ENCODE data around the gene PREB.
"Not testable (repeated sequence)": the region's sequence is repeated elsewhere in the genome, so short reads cannot be mapped to it uniquely, and the experiment has no call there.

The PREB gene, protein sequence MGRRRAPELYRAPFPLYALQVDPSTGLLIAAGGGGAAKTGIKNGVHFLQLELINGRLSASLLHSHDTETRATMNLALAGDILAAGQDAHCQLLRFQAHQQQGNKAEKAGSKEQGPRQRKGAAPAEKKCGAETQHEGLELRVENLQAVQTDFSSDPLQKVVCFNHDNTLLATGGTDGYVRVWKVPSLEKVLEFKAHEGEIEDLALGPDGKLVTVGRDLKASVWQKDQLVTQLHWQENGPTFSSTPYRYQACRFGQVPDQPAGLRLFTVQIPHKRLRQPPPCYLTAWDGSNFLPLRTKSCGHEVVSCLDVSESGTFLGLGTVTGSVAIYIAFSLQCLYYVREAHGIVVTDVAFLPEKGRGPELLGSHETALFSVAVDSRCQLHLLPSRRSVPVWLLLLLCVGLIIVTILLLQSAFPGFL

DNA sequence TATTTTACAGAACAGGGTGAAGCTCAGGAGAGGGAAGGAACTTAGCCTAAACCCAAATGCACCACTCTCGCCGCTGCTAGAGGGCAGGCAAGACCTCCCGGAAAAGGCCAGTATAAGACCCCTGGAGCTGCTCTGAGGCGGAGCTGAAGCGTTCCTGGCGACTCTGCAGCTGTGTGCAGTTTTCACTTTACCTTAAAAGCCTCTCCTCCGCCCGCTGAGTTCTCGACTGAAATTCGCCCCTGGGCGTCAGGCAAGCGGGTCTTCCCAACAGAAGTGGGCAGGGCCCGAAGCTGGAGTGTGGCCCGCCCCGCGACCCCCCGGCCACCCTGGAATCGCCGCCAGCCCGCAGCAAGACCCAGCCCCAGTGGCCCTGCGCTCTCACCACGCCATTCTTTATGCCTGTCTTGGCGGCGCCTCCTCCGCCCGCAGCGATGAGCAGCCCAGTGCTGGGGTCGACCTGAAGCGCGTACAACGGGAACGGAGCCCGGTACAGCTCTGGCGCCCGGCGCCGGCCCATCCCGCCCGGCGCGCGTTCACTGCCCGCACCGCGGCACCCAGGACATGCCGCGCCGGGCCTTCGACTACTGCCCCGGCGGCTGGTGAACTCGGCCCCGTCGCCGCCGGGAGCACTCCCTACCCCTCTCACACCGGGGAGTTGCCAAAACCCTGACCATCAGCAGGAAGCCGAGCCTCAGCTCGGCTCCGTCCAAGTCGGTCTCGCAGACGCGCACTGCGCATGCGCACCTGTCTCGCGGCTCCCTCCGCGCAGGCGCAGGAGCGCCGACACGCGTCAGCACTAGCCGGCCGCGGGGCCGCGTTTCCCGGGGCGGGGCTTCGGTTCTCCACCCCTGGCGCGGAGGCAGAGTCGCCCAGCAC lies at the start of gene PREB:
PREB (minus strand) TSS at position 732 of the 876 bp plus-strand sequence; CDS start at position 517, 215 bp downstream.
- peak; percentile 84 to 97 for DNase-seq

DNA sequence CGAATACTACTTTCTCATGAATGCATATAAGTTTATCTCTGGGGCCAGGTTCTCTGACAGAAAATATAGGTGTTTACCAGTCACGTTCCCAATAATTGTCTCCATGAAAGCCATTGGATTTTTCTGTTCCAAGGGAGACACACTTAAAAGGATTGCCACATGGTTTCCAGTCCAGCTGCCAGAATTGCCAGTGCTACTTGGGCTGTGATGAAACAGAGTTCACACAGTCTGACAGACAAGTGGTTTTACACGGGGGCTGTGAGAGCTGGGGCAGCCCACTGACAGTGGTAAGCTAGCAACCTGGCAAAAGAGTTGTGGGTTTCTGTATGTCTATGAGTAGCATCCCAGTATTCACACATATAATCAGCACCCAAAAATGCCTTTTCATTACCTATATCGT lies 49.7 kb upstream of the PREB start:
- no peak for DNase-seq

DNA sequence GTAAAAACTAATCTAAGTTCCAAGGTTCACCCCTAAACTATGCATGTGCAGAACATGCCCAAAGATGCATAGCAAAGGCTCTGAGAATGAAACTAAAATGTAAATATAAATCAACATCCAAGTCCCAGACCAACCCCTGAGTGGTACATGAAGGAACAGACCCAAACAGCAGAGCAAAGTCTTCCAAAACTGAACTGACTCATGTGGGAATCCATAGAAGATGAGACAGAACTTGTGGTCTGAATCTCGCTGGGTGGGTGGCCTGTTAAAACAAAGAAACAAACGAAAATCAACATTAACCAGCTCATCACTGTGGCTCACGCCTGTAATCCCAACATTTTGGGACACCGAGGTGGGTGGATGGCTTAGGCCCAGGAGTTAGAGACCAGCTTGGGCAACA lies 47.9 kb upstream of the PREB start:
- DNase-seq, result no peak

DNA sequence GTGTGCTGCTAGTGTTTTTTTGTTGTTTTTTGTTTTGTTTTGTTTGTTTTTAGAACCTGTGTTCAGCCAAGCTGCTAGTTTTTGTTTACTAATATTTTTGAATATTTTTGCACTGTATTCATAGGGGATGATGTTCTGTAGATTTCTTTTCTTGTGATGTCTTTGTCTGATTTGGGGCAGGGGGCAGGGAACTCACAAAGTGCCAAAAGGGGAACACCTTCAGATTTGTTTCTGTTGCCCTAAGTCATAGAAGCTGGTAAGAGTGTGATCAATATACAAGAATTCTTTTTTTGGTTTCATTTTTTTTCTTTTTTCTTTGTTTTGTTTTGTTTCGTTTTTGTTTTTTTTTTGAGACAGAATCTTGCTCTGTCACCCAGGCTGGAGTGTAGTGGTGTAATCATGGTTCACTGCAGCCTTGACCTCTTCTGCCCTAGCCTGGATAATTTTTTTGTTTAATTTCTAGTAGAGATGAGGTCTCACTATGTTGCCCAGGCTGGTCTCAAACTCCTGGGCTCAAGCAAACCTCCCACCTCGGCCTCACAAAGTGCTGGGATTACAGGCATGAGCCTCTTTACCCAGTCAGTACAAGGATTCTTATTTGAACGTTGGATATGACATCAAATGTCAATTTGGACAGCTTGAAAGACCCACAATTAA lies 45.0 kb upstream of the PREB start:
- no peak for DNase-seq

DNA sequence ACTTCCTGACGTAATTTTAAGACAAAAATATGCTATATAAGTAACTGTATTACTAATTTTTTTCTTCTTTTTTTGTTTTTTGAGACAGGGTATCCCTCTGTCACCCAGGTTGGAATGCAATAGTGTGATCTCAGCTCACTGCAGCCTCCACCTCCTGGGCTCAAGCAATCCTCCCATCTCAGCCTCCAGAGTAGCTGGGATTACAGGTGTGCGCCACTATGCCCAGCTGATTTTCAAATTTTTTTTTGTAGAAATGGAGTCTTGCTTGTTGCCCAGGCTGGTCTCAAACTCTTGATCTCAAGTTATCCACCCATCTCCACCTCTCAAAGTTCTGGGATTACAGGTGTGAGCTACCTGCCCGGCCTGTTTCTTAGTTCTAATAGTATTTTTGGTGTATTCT lies 44.0 kb upstream of the PREB start:
- DNase-seq, result no peak

DNA sequence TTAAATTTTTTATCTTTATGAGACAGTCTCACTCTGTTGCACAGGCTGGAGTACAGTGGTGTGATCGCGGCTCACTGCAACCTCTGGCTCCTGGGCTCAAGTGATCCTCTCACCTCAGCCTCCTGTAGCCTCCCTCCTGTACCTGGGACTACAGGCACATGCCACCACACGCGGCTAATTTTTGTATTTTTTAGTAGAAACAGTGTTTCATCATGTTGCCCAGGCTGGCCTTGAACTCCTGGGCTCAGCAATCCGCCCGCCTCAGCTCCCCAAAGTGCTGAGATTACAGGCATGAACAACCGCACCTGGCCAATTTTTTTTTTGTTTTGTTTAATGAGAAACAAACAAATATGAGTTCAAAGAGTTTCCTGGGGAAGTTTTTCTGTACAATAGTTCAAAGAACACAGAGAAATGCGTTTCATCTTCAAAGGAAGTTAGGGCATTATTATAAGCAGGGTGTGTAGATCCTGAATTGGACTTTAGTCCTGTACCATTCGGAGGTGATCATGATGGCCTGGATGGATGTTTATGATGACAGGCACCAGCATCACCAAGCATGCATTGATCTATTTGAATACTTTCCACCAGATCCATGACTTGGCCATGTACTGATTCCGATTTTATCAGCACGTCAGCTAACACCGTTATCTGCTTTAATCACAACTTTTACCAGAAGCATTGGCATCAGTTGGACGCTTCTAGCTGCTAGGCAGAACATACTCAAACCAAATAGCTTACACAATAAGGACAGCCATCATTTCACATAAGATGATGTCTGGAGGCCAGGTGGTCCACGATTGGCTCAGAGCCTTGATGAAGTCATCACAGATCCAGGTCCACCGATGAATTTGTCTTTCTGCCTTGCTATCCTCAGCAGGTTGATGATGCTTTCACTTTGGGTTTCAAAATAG lies 43.3 kb upstream of the PREB start:
- no peak for DNase-seq

DNA sequence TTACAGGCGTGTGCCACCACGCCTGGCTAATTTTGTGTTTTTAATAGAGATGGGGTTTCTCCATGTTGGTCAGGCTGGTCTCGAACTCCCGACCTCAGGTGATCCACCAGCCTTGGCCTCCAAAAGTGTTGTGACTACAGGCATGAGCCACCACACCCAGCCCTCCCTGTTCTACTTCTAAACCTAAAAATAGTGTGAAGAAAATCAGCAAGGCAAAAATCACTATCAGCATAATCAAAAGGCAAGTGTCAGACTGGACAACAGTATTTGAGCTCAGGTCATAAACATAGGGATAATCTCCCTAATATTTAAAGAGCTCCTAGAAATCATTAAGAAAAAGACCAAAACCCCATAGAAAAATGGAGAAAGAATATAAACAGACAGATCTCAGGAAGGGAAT lies 41.3 kb upstream of the PREB start:
- not testable (repeated sequence) for DNase-seq

DNA sequence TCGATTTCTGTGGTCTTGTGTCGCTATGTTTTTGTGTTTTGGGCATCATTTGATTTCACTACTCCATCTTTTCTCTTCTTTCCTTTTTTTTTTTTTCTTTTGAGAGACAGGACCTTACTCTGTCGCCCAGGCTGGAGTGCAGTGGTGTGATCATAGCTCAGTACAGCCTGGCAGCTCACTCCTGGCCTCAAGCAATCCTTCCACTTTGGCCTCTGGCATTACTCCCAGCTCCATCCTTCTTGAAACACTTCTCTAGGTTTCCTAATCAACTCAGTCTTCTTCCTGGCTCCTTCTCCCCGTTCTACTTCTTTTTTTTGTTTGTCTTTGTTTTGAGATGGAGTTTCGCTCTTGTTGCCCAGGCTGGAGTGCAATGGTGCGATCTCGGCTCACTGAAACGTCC lies 40.9 kb upstream of the PREB start:
- no peak for DNase-seq

DNA sequence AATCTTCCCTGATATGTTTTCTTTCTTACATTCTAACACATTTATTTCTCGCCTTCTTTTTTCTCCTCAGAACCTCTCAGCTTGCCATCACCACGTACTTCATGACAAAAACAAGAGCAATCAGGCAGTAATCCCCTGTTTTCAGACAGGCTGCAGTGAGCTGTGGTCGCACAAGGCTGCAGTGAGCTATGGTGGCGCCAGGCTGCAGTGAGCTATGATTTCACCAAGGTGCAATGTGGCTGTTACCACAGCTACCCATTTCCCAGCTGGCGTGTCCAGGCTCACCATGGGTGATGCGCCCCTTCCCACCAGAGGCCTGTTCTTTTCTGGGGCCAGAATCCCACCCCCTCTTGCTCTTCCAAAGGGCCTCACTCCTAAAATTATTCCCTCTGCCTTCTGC lies 40.2 kb upstream of the PREB start:
- no peak for DNase-seq

DNA sequence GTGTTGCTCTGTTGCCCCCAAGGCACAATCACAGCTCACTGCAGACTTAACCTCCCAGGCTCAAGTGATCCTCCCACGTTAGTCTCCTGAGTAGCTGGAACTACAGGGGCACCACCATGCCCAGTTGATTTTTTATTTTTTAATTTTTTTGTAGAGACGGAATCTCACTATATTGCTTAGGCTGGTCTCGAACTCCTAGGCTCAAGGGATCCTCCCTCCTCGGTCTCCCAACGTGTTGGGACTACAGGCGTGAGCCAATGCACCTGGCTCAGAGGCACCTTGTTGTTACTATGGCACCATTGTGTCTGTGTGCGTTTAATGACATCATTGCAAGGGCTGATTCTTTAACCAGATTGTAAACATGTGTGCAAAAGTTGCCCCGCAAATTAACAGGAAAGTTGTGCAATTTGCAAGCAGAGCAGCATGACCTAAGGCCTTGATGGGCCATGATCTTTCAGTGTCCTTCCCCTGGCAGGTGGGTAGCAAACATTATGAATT lies 37.0 kb upstream of the PREB start:
- DNase-seq, result no peak

DNA sequence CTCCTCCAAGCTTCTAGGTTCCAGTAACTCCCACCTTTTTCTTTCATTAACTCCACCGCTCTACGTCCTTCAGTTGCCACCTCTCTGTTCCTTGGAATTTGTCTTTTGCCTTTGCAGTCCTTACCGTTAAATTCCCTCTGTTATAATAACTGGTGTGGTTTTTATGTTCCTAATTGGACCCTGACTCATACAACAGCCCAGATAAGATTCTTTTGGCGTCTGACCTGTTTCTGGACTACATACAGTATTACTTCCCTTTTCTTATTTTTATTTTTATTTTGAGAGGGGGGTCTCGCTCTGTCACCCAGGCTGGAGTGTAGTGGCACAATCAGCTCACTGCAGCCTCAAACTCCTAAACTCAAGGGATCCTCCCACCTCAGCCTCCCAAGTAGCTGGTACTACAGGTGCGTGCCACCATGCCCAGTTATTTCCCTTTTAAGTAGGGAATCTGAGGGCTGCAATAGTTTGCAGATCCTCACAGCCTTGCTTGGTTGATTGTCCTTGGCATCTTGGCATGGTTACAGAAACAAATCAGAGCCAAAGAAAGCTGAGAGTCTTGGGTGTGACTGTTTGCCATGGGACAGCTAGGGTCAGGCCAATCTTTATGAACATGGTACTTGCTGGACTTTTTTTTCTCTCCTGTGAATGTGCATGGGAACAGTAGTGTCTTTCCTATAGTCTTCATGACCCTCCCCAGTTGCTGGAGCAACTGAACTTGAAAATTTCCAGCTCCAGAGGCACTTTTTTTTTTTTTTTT lies 36.3 kb upstream of the PREB start:
- DNase-seq, result no peak

DNA sequence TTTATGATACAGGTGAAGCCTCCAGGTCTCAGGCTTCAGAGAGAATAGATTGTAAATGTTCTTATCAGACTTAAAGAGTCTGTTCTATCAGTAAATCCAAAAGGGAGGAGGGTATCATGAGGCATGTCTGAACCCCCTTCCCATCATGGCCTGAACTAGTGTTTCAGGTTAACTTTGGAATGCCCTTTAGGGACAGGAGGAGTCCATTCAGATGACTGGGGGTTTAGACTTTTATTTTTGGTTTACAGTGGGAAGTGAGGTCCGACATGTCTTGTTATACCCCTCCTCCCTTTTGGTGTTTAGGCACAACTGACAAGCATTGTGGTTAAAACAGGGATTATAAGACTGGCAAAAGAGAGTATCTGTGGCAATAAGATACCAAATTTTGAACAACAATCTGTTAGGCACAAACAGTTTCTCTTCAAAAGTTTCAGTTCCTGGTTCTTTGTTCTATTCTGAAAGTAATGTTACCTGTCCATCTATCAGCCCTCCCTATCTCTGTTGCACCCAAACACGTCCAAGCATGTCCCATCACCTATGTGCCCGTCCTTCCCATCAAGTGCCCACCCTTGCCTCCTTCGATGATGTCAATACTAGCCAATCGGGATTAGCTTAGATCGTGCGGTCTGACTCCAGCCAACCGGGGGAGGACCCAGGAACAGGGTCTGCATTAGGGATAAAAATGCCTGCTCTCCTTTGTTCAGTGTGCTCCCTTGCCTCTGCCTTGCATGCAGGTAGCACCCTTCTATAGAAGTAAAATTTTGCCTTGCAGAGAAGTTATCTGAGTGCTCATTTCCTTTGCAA lies 30.7 kb upstream of the PREB start:
- no peak for DNase-seq

DNA sequence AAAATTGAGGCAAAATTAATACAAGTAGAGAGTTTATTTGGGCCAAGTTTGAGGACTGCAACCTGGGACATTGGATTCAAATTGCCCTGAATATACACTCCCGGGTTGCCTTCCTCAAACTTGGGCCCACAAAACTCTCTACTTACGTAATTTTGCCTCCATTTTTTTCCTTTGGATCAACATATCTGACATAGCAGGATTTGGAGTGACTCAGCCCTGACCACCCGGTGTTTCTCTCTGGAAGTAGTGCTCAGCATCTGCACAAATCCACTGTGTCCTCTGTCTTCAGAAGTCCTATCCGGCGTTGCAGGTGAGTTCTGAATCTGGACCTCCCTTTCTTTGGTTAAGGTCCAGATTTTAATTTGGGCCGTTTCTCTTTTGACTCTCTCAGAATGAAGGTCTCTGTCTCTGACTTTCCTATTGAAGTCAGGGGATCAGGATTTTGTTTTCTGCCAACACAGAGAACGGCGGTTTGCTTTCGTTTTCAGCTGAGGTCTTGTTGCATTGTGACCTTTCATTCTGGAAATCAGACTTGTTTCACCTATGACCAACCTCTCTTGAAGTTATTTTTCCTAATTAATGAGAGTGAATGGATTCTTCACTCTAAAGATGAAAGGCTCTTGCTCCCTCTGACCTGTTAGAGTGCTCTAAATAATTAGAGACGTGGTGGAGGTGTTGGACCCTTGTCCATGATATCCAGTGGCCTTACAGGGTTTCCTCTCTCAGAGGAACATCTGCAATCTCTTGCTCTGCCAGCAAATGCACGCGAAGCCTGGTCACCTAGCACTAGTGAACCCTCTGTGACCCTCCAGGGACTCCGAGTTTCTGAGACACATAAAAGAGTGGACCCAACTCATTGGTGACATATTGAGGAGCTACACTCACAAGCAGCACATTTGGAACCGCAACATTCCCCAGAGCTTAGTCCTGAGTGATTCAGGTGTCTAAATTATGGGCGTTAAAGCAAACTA lies 28.0 kb upstream of the PREB start:
- DNase-seq, result no peak

DNA sequence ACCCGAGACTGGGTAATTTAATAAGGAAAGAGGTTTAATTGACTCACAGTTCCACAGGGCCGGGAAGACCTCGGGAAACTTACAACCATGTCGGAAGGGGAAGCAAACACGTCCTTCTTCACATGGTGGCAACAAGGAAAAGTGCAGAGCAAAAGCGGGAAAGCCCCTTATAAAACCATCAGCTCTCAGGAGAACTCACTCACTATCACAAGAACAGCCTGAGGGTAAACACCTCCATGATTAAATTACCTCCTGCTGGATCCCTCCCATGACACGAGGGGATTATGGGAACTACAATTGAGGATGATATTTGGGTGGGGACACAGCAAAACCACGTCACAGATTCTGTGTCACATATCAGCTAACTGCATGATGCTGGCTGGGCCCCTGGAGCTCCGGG lies 25.8 kb upstream of the PREB start:
- no peak for DNase-seq

DNA sequence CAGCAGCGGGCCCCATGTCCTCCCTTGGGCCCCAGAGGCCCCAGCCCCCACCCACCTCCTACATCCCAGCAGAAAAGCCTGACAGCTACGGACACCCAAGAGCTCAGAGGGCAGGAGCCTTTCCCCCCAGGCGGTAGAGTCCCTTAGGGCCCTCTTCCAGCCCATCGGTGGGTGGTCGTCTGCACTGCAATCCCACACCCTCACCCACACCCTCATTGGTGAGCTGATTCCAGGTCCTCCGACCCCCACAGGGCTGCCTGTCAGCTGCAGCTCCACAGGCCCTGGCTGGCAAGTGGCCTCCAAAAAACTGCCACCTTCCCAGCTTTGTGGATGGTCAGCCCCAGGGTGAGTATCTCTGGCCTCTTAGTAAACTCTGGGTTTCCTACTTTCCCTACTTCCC lies 24.8 kb upstream of the PREB start:
- DNase-seq, result no peak

DNA sequence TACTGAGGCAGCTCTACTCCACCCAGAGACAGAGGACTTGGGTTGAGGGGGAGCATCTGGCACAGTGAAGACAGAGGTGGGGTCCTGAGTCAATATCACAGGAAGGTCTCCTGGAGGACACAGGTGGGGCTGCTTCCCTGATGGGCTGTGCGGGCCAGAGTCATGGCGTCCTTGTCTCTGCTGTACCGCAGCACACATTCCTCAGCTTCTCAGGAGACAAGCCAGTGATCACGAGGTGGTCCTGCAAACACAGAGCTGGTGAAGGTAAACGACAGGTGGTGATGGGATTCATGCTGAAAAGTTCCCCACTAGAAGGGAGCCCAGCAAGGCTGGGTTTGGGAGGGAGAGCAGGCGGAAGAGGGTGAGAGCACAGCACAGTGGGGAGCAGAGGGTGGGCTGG lies 24.0 kb upstream of the PREB start:
- DNase-seq, result no peak

DNA sequence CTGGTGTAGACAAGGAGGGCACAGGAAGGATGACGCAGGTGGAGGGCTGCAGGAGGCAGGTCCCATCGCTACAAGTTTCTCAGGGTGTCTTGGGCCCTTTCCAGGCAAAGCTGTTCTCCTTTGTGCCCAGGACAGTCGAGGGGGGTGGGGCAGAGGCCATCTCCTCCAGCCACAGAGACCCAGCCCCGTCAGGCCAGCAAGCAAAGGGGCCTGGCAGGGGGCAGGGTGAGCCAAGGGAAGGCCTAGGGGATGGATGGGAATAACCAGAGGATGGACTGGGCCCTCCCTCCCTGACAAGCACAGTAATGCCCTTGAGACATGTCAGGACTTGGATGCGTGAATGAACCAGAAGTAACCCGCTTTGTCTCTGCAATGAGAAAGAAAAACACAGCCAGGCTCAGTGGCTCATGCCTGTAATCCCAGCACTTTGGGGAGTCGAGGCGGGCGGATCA lies 20.7 kb upstream of the PREB start:
- DNase-seq, result no peak

DNA sequence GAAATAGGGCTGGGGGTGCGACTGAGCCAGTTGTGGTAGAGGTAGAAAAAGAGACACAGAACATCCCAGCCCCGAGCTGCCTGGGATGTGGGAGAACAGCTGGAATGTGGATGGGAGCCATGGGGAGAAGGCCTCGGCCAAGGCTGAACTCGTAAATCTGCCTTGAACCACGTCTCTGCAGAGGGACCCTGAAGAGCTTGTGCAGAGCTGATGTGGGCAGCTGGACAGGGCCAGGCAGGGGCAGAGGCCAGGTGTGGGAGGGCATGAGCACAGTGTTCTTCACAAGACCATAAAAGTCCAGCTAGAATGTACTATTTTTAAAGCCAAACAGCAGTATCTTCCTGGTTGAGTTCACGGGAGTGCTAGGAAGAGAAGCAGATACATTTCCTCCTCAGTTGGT lies 20.1 kb upstream of the PREB start:
- DNase-seq, result no peak

DNA sequence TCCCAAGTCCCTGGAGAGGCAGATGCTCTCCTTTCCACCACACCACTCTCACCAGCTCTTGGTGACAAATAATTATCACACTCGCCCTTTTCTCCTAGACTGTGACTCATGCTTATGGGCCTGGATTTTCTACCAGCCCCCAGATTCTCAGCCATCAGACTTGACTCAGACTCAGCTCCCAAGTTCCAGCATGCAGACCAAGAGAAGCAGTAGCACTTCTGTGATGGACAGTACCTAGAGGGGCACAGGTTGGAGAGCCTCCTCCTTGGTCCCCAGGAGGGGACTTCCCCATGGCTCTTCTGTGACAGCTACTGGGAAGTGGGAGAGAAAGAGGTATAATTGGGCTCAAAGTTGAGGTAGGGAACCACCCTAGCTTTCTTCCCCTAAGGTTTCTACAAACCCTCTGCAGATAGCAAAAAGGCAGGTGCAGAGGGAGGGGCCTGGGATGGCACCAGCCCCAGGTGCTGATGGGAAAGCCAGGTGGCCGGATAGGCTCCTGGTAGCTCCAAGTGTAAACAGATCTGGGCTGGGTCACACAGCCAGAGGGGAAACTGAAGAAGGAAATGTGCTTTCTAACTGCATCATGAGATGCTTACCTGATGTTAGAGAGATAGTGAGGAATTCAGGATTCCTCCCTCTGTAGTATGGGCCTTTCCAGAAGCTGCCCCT lies 18.5 kb upstream of the PREB start:
- DNase-seq, result peak; percentile 34 to 67
